HEK293 (cell line): ENCODE results near the gene GALNTL6.

Experiments used
- ATF2 ChIP-seq: fragments of 450-650 bp; formaldehyde crosslinking; IDR thresholded peaks from 2 replicates; pipeline ENCODE4 v1.5.1; 2016; ENCODE audit warnings: missing biosample characterization, missing genetic modification characterization, low read depth
- KLF10 ChIP-seq: fragments of 450-650 bp; IDR thresholded peaks from 2 replicates; pipeline ENCODE4 v1.5.1; 2018; ENCODE audit warnings: missing biosample characterization, mild to moderate bottlenecking, missing genetic modification characterization
- MYNN ChIP-seq: fragments of 450-650 bp; formaldehyde crosslinking; IDR thresholded peaks from 2 replicates; pipeline ENCODE4 v1.5.1; 2016; ENCODE audit warnings: missing biosample characterization, missing genetic modification characterization, borderline replicate concordance
- PRDM2 ChIP-seq: fragments of 450-650 bp; formaldehyde crosslinking; IDR thresholded peaks from 2 replicates; pipeline ENCODE4 v1.5.1; 2016; ENCODE audit warnings: missing biosample characterization, missing genetic modification characterization, borderline replicate concordance
- ZBTB17 ChIP-seq: fragments of 450-650 bp; formaldehyde crosslinking; IDR thresholded peaks from 2 replicates; pipeline ENCODE4 v1.5.1; 2016; ENCODE audit warnings: missing biosample characterization, missing genetic modification characterization
- ZFHX2 ChIP-seq: fragments of 450-650 bp; formaldehyde crosslinking; conservative IDR thresholded peaks from 2 replicates; pipeline ENCODE4 v1.5.1; 2016; ENCODE audit warnings: missing biosample characterization, missing genetic modification characterization
- ZNF114 ChIP-seq: fragments of 450-650 bp; formaldehyde crosslinking; IDR thresholded peaks from 2 replicates; pipeline ENCODE4 v1.5.0; 2017; ENCODE audit warnings: missing biosample characterization, missing genetic modification characterization
- ZNF121 ChIP-seq: fragments of 450-650 bp; formaldehyde crosslinking; IDR thresholded peaks from 2 replicates; pipeline ENCODE4 v1.5.1; 2016; ENCODE audit warnings: missing biosample characterization, missing genetic modification characterization
- ZNF18 ChIP-seq: fragments of 450-650 bp; formaldehyde crosslinking; IDR thresholded peaks from 2 replicates; pipeline ENCODE4 v1.5.1; 2016; ENCODE audit warnings: missing biosample characterization, missing genetic modification characterization
- ZNF248 ChIP-seq: fragments of 450-650 bp; formaldehyde crosslinking; IDR thresholded peaks from 2 replicates; pipeline ENCODE4 v1.5.1; 2017; ENCODE audit warnings: missing biosample characterization, missing genetic modification characterization
- ZNF362 ChIP-seq: fragments of 450-650 bp; formaldehyde crosslinking; IDR thresholded peaks from 2 replicates; pipeline ENCODE4 v1.5.1; 2016; ENCODE audit warnings: missing biosample characterization, missing genetic modification characterization
- TF ChIP-seq, protein P1 (sequence below): fragments of 450-650 bp; formaldehyde crosslinking; IDR thresholded peaks from 2 replicates; pipeline ENCODE4 v1.5.1; 2016; ENCODE audit warnings: missing biosample characterization, missing genetic modification characterization
- TF ChIP-seq, protein P2 (sequence below): fragments of 450-650 bp; formaldehyde crosslinking; IDR thresholded peaks from 2 replicates; pipeline ENCODE4 v1.5.1; 2016; ENCODE audit warnings: missing biosample characterization, missing genetic modification characterization
- TF ChIP-seq, protein P3 (sequence below): fragments of 450-650 bp; formaldehyde crosslinking; IDR thresholded peaks from 2 replicates; pipeline ENCODE4; 2016; ENCODE audit warnings: missing biosample characterization, missing genetic modification characterization

DNA sequence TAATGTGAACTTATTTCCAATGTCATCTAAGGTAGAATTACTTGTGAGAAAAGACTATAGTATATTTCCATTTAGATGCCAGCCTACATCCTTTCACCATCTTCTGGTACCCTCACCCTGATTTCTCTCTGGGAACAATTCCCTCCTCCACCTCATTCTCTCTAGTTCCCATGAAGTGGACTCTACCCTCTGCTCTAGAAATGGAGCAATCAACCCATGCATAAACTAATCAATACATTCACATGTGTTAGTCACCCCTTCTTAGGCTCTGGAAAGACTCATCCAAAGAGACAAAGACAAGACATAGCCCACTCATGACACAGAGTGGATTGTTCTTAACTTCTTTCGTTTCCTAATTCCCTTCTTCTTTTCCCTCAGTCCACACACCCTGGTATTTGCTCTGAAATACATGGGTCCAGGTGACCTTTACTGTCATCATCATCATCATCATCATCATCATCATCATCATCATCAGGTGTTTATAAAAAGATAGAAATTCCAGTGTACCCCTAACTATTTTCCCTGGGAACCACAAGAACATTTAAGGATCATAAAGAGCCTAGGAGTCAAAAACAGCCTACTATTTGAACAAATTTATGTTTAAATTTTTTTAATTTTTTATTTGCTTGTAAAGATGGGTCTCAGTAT is 1056.5 kb downstream of the GALNTL6 start:
- TF ChIP-seq ZNF248 (tag by site-specific recombination) (no peak), PRDM2 (no peak), ZFHX2 (tag by site-specific recombination) (no peak), MYNN (tag by site-specific recombination) (no peak), ZBTB17 (tag by site-specific recombination) (no peak), ZNF18 (no peak), ZNF121 (tag by site-specific recombination) (no peak), ATF2 (tag by site-specific recombination) (no peak), ZNF114 (tag by site-specific recombination) (no peak), ZNF362 (tag by site-specific recombination) (no peak), KLF10 (tag by site-specific recombination) (no peak)
- TF ChIP-seq, protein P1, sequence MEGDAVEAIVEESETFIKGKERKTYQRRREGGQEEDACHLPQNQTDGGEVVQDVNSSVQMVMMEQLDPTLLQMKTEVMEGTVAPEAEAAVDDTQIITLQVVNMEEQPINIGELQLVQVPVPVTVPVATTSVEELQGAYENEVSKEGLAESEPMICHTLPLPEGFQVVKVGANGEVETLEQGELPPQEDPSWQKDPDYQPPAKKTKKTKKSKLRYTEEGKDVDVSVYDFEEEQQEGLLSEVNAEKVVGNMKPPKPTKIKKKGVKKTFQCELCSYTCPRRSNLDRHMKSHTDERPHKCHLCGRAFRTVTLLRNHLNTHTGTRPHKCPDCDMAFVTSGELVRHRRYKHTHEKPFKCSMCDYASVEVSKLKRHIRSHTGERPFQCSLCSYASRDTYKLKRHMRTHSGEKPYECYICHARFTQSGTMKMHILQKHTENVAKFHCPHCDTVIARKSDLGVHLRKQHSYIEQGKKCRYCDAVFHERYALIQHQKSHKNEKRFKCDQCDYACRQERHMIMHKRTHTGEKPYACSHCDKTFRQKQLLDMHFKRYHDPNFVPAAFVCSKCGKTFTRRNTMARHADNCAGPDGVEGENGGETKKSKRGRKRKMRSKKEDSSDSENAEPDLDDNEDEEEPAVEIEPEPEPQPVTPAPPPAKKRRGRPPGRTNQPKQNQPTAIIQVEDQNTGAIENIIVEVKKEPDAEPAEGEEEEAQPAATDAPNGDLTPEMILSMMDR: no peak
- TF ChIP-seq, protein P2, sequence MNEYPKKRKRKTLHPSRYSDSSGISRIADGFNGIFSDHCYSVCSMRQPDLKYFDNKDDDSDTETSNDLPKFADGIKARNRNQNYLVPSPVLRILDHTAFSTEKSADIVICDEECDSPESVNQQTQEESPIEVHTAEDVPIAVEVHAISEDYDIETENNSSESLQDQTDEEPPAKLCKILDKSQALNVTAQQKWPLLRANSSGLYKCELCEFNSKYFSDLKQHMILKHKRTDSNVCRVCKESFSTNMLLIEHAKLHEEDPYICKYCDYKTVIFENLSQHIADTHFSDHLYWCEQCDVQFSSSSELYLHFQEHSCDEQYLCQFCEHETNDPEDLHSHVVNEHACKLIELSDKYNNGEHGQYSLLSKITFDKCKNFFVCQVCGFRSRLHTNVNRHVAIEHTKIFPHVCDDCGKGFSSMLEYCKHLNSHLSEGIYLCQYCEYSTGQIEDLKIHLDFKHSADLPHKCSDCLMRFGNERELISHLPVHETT: no peak
- TF ChIP-seq, protein P3, sequence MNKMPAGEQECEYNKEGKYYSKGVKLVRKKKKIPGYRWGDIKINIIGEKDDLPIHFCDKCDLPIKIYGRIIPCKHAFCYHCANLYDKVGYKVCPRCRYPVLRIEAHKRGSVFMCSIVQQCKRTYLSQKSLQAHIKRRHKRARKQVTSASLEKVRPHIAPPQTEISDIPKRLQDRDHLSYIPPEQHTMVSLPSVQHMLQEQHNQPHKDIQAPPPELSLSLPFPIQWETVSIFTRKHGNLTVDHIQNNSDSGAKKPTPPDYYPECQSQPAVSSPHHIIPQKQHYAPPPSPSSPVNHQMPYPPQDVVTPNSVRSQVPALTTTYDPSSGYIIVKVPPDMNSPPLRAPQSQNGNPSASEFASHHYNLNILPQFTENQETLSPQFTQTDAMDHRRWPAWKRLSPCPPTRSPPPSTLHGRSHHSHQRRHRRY: no peak
